C4-2B (cell line): ENCODE measurements around the gene CUL4B.
"Not testable (repeated sequence)": the region's sequence is repeated elsewhere in the genome, so short reads cannot be mapped to it uniquely, and the experiment has no call there.

Source experiments
- H3K27ac ChIP-seq: fragments of 450-650 bp; 2 replicates; pipeline ENCODE4 v1.5.1; 2017
- ZFX ChIP-seq: fragments of 450-650 bp; IDR thresholded peaks from 2 replicates; pipeline ENCODE4 v1.6.1; 2017
- TF ChIP-seq, protein P1 (sequence below): fragments of 450-650 bp; conservative IDR thresholded peaks from 2 replicates; pipeline ENCODE4 v1.5.1; 2017; ENCODE audit warnings: mild to moderate bottlenecking

Gene CUL4B

DNA sequence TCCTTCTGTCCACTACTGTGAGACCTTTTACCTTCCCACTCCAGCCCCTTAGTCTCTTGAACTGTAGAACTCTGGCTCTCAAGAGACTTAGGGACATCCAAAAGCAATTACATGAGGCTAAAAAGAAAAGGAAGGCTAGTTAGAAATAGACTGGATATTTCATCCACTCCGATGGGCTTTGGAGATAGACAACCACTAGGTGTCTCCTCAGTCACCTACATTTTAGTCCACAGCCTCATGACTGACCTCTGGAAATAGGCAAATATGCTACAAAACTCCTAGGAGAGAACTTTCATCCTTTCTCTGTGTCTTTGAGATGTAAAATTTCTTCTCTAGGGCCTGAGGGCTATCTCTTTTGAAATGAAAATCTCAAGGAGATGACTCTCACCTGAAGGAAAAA lies 46.5 kb downstream of the CUL4B start:
- H3K27ac ChIP-seq: no peak overlapping the region
- TF ChIP-seq ZFX: no peak
- TF ChIP-seq, protein P1, sequence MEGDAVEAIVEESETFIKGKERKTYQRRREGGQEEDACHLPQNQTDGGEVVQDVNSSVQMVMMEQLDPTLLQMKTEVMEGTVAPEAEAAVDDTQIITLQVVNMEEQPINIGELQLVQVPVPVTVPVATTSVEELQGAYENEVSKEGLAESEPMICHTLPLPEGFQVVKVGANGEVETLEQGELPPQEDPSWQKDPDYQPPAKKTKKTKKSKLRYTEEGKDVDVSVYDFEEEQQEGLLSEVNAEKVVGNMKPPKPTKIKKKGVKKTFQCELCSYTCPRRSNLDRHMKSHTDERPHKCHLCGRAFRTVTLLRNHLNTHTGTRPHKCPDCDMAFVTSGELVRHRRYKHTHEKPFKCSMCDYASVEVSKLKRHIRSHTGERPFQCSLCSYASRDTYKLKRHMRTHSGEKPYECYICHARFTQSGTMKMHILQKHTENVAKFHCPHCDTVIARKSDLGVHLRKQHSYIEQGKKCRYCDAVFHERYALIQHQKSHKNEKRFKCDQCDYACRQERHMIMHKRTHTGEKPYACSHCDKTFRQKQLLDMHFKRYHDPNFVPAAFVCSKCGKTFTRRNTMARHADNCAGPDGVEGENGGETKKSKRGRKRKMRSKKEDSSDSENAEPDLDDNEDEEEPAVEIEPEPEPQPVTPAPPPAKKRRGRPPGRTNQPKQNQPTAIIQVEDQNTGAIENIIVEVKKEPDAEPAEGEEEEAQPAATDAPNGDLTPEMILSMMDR: peak; percentile 42

DNA sequence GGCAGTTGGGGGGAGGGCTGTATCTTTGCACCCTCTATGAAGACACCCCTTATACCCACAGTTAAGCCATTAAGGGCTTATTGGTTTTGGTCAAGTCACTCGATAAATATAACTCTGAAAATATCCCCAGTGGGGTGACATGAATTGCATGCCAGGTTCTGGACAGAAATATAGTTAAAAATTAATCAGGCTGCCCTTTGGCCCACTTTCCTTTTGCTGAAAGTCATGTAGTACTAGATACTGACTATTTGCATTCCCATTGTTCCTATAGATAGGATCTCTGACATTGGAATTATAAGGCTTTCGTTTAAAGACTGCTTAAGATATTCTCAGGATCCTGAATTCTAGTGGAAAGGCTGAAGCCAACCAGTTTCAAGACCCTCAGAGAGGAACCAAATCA lies 48.1 kb downstream of the CUL4B start:
- no peak overlapping the region for H3K27ac ChIP-seq
- no peak for TF ChIP-seq ZFX
- TF ChIP-seq, protein P1: no peak

DNA sequence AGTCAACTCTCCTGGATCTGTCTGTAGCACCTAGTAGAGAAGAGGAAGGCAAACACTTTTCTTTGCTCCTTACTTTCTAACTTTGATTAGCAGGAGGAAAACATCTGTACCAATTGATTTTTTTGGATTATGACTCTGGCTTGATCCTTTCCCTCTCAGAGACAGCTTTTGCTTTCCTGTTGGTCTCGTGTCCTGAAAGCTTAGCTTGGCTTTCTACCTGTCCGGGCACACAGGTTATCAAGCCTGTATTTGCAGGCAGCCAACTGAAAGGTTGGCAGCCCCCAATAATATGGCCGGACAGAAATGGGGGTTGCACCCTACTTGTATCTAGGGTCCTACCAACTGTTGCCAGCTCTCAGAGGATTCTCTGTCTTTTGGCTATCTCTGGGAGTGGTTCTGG lies 48.5 kb downstream of the CUL4B start:
- no peak overlapping the region for H3K27ac ChIP-seq
- TF ChIP-seq ZFX: no peak
- TF ChIP-seq, protein P1: no peak

DNA sequence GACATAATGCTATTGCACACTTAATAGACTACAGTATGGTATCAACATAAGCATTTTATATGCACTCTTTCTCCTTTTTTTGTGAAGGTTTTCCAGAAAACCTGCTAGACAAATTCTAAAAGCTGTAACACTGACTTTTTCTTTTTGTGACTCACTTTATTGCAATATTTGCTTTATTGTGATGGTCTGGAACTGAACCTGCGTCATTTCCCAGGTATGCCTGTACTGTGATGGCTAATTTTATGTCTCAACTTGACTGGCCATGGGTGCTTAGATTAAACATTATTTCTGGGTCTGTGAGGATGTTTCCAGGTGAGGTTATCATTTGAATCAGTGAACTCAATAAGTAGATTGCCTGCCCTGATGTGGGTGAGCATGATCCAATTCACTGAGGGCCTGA lies 56.2 kb downstream of the CUL4B start:
- H3K27ac ChIP-seq: no peak overlapping the region
- TF ChIP-seq ZFX: no peak
- TF ChIP-seq, protein P1: no peak

DNA sequence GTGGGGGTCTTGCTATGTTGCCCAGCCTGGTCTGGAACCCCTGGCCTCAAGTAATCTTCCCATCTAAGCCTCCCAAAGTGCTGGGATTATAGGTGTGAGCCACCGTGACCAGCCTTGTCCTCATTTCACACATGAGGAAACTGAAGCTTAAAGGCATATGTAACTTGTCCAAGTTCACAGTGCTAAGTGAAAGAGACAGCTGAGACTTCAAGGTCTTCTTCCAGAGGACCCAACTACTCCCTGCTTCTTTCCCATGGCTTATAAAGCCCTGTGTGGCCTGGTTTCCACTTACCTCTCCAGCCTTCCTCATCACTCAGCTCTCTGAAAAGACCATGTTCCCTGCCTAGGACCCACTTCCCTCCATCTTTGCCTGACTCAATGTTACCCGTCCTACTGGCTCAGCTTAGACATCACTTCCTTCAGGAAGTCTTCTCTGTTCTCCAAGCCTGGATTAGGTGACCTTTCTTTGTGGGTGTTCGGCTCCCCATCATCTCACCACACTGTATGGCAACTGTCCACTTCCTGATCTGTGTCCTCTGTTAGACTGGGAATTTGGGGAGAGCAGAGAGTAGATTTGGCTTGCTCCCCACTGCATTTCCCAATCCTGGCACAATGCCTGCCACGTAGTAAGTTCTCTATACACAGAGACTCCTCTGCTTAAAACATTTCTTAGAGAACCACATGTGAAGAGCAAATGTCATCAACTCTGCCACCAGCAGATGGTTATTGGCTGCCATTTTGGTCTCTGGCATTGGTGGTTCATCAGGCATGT lies 61.3 kb downstream of the CUL4B start:
- no peak overlapping the region for H3K27ac ChIP-seq
- TF ChIP-seq ZFX: no peak
- TF ChIP-seq, protein P1: no peak

DNA sequence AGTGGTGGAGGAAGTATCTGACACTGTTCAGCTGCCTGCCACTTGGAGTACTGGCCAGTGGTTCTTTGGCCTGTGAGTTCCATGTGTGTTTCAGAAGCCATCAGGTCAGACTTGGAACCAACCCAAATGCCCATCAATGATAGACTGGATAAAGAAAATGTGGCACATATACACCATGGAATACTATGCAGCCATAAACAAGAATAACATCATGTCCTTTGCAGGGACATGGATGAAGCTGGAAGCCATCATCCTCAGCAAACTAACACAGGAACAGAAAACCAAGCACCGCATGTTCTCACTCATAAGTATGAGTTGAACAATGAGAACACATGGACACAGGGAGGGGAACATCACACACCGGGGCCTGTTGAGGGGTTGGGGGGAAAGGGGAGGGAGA lies 70.6 kb downstream of the CUL4B start:
- not testable (repeated sequence) for H3K27ac ChIP-seq

DNA sequence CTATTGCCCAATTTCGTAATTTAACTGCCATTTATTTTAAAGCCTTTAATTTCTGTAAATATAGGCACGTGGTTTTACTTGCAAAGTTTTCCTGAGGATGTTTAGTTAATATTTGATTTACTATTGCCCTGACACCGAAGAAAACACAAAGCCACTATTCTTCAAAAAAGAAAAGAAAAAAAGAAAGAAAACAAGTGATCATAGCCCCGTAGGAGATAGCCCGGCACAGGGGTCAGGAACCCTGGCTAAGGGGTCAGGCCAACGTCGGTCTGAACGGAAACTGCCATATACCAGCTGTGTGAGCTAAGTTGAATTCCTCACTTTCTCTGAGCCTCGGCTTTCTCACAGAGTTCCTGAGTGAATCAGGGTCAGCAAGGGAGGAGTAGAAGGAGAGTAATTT lies 74.0 kb downstream of the CUL4B start:
- TF ChIP-seq ZFX: no peak
- TF ChIP-seq, protein P1: no peak
- H3K27ac ChIP-seq: no peak overlapping the region
